GM23248 (cell line): Measurements from ENCODE around the gene MAN1C1. TPM values are rescaled to one million over a fixed set of nuclear protein-coding genes. Genes with fewer than 3 reads are reported as not detected.

Experiments
- DNase-seq: peaks from one replicate; pipeline ENCODE4 v3.0.0-alpha.2; 2015
- H2AFZ ChIP-seq: fragments of 200-600 bp; sonication (generic); 2 replicates; pipeline ENCODE4 v1.6.1; 2016; ENCODE audit warnings: antibody characterized with exemption
- H3F3A ChIP-seq: fragments of 200-600 bp; sonication (generic); 2 replicates; pipeline ENCODE4 v1.6.1; 2016; ENCODE audit warnings: mild to moderate bottlenecking, antibody characterized with exemption, mixed run types; ENCODE audit not compliant: insufficient read depth
- H3K27ac ChIP-seq: fragments of 200-600 bp; sonication (generic); 2 replicates; pipeline ENCODE4 v1.5.1; 2016; ENCODE audit warnings: mild to moderate bottlenecking
- H3K27me3 ChIP-seq: fragments of 200-600 bp; sonication (generic); replicated peaks from 2 replicates; pipeline ENCODE4 v1.6.1; 2016; ENCODE audit warnings: mild to moderate bottlenecking; ENCODE audit not compliant: insufficient read depth
- H3K36me3 ChIP-seq: fragments of 200-600 bp; sonication (generic); 2 replicates; pipeline ENCODE4 v1.6.1; 2016; ENCODE audit warnings: low read depth, mild to moderate bottlenecking
- H3K4me1 ChIP-seq: fragments of 200-600 bp; sonication (generic); 2 replicates; pipeline ENCODE4 v1.6.1; 2016; ENCODE audit warnings: mild to moderate bottlenecking; ENCODE audit not compliant: insufficient read depth
- H3K4me2 ChIP-seq: fragments of 200-600 bp; sonication (generic); one replicate; pipeline ENCODE4 v1.6.1; 2016; ENCODE audit warnings: mild to moderate bottlenecking; ENCODE audit not compliant: unreplicated experiment
- H3K4me3 ChIP-seq: fragments of 200-600 bp; sonication (generic); 2 replicates; pipeline ENCODE4 v1.5.1; 2016; ENCODE audit warnings: mild to moderate bottlenecking
- H3K79me2 ChIP-seq: fragments of 200-600 bp; sonication (generic); 2 replicates; pipeline ENCODE4 v1.6.1; 2016; ENCODE audit warnings: mild to moderate bottlenecking; ENCODE audit not compliant: insufficient read depth
- H3K9ac ChIP-seq: fragments of 200-600 bp; sonication (generic); 2 replicates; pipeline ENCODE4 v1.6.1; 2016; ENCODE audit warnings: mild to moderate bottlenecking
- H3K9me2 ChIP-seq: fragments of 200-600 bp; sonication (generic); 2 replicates; pipeline ENCODE4 v1.6.1; 2016; ENCODE audit warnings: mixed run types, mild to moderate bottlenecking, moderate library complexity; ENCODE audit not compliant: insufficient read depth
- H3K9me3 ChIP-seq: fragments of 200-600 bp; sonication (generic); one replicate; pipeline ENCODE4 v1.6.1; 2017; ENCODE audit warnings: low read depth
- H4K20me1 ChIP-seq: fragments of 200-600 bp; sonication (generic); 2 replicates; pipeline ENCODE4 v1.6.0; 2016; ENCODE audit not compliant: insufficient read depth
- EZH2 ChIP-seq: fragments of 200-600 bp; sonication (generic); IDR thresholded peaks from 2 replicates; pipeline ENCODE4 v1.6.1; 2018; ENCODE audit warnings: antibody characterized with exemption, mild to moderate bottlenecking; ENCODE audit not compliant: insufficient read depth, poor library complexity, severe bottlenecking
- EZH2phosphoT487 ChIP-seq: fragments of 200-600 bp; sonication (generic); IDR thresholded peaks from 2 replicates; pipeline ENCODE4 v1.6.1; 2018; ENCODE audit warnings: antibody characterized with exemption, moderate library complexity, mild to moderate bottlenecking, low read depth; ENCODE audit not compliant: insufficient read depth
- WGBS, 2 experiments: methylation state at CpG; one replicate each; pipeline ENCODE4 v1.1.6; 2015 to 2017; ENCODE audit warnings: low lambda C conversion rate in 2 of 2, low coverage in 1 of 2; ENCODE audit errors: missing lambda C conversion rate in 2 of 2; 5-methylcytosine and 5-hydroxymethylcytosine counted together
- in situ Hi-C: fragments of 300-500 bp; cut with MboI; formaldehyde crosslinking; loops from 2 replicates; pipeline ENCODE4 v1.15.0; 2020
- polyA plus RNA-seq: library from polyadenylated mRNA; unstranded; fragments of >200 nt; fragmentation: Nextera tagmentation; extraction: Ambion mirVana; gene quantifications from 2 replicates; pipeline ENCODE4 v1.2.1, GENCODE V29; 2016
- total RNA-seq: library from RNA; depleted of rRNA; stranded (reverse); fragments of >200 nt; shearing (Covaris generic); gene quantifications from 2 replicates; pipeline ENCODE4 v1.2.3, GENCODE V29; 2014

MAN1C1 gene
- total and polyA plus RNA-seq, 2 experiments from 2014 or later = 0.29 to 1.1 TPM

GRCh38 chr1:25813734-25814471, 197.3 kb downstream of the MAN1C1 start:
- peaks cover 10% of the 10 kb centered on the region for H3F3A ChIP-seq
- TF ChIP-seq EZH2 (no peak), EZH2phosphoT487 (no peak)
- no peak overlapping the region for H2AFZ ChIP-seq
- no peaks in the 10 kb centered on the region for H3K9me2 ChIP-seq
- DNase-seq = no peak
- no peaks in the 10 kb centered on the region for H4K20me1 ChIP-seq
- no peaks in the 10 kb centered on the region for H3K27me3 ChIP-seq
- no peak overlapping the region for H3K27ac ChIP-seq
- H3K4me3 ChIP-seq = no peak overlapping the region
- no peaks in the 10 kb centered on the region for H3K9me3 ChIP-seq
- in situ Hi-C loops = loop anchor here (25.0 kb wide), 1 partner anchor 577 kb away; the partner anchor contains the start of genes RSRP1 and SYF2
- H3K4me2 ChIP-seq = no peak overlapping the region
- WGBS, 2 experiments = 93 to 95% methylated on average over 24 of the region's 24 CpGs
- peaks cover 14% of the 10 kb centered on the region for H3K4me1 ChIP-seq
- H3K36me3 ChIP-seq = no peaks in the 10 kb centered on the region; the same call in 1 of the 2 replicates
- no peaks in the 10 kb centered on the region for H3K79me2 ChIP-seq
- no peak overlapping the region for H3K9ac ChIP-seq

DNA sequence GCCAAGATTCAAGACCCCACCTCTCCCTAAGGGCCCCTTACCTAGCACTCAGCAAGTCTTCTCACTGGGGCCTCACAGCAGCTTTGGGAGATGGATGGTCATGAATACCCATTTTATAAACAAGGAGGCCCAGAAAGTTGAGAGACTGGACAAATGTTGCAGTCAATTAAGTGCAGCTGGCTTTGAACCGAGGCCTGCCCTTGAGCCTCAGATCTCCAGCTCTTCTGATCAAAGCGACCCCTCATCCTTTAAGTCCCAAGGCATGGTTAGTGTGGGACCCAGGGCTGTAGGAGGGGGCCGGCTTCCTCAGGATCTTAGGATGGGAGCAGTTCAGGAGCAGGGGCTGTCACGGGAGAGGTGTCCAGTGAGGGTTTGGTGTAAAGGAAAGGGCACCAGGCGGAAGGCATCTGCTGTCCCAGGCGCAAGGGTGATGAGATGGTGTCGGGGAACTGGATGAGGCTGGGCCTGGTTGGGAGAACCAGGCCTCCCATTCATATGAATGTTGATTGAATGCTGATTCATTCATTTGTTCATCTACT, 198.0 kb downstream of the MAN1C1 start:
- H3K4me2 ChIP-seq = no peak overlapping the region
- 86 to 89% methylated on average over 7 of the region's 7 CpGs for WGBS, 2 experiments
- no peaks in the 10 kb centered on the region for H3K79me2 ChIP-seq
- H3K9me2 ChIP-seq = no peaks in the 10 kb centered on the region
- no peak overlapping the region for H2AFZ ChIP-seq
- H3K36me3 ChIP-seq = no peaks in the 10 kb centered on the region; the same call in 1 of the 2 replicates
- no peaks in the 10 kb centered on the region for H4K20me1 ChIP-seq
- TF ChIP-seq EZH2phosphoT487 = no peak
- TF ChIP-seq EZH2 = no peak
- peaks cover 12% of the 10 kb centered on the region for H3F3A ChIP-seq
- no peaks in the 10 kb centered on the region for H3K27me3 ChIP-seq
- H3K27ac ChIP-seq = no peak overlapping the region
- no peak overlapping the region for H3K9ac ChIP-seq
- DNase-seq = no peak
- no peaks in the 10 kb centered on the region for H3K9me3 ChIP-seq
- H3K4me1 ChIP-seq = peaks cover 15% of the 10 kb centered on the region
- in situ Hi-C loops = loop anchor here (25.0 kb wide), 1 partner anchor 577 kb away; the partner anchor contains the start of genes RSRP1 and SYF2
- H3K4me3 ChIP-seq = no peak overlapping the region

GRCh38 chr1:25815208-25816111, 198.9 kb downstream of the MAN1C1 start:
- in situ Hi-C loops = loop anchor here (25.0 kb wide), 1 partner anchor 578 kb away; the partner anchor contains the start of genes RSRP1 and SYF2
- H3K79me2 ChIP-seq = peaks cover 7% of the 10 kb centered on the region
- no peak for TF ChIP-seq EZH2phosphoT487
- TF ChIP-seq EZH2 = no peak
- no peak overlapping the region for H3K27ac ChIP-seq
- H3K9ac ChIP-seq = no peak overlapping the region
- no peak overlapping the region for H3K4me2 ChIP-seq
- H3K27me3 ChIP-seq = no peaks in the 10 kb centered on the region
- 91 to 92% methylated on average over 18 to 24 of the region's 24 CpGs for WGBS, 2 experiments
- peaks cover 12% of the 10 kb centered on the region for H3F3A ChIP-seq
- no peaks in the 10 kb centered on the region for H3K9me3 ChIP-seq
- no peaks in the 10 kb centered on the region for H4K20me1 ChIP-seq
- no peak overlapping the region for H2AFZ ChIP-seq
- peaks cover 15% of the 10 kb centered on the region for H3K4me1 ChIP-seq
- H3K4me3 ChIP-seq = no peak overlapping the region
- no peaks in the 10 kb centered on the region for H3K9me2 ChIP-seq
- DNase-seq = no peak
- H3K36me3 ChIP-seq = no peaks in the 10 kb centered on the region

GRCh38 chr1:25816112-25816718, 199.6 kb downstream of the MAN1C1 start:
- Histone ChIP-seq H3K4me2 (no peak overlapping the region), H3K36me3 (no peaks in the 10 kb centered on the region), H3K9ac (no peak overlapping the region), H4K20me1 (no peaks in the 10 kb centered on the region), H3K4me1 (peaks cover 18% of the 10 kb centered on the region), H3K27me3 (no peaks in the 10 kb centered on the region), H3K4me3 (no peak overlapping the region), H2AFZ (no peak overlapping the region), H3F3A (peaks cover 16% of the 10 kb centered on the region), H3K9me3 (no peaks in the 10 kb centered on the region), H3K79me2 (peaks cover 15% of the 10 kb centered on the region), H3K27ac (no peak overlapping the region), H3K9me2 (no peaks in the 10 kb centered on the region)
- no peak for DNase-seq
- 91 to 92% methylated on average over 15 of the region's 15 CpGs for WGBS, 2 experiments
- in situ Hi-C loops = loop anchor here (25.0 kb wide), 1 partner anchor 579 kb away; the partner anchor contains the start of genes RSRP1 and SYF2
- TF ChIP-seq EZH2 (no peak), EZH2phosphoT487 (no peak)
